Fibroblast of the aortic adventitia (primary cell): ENCODE data around the gene UQCC5. TPM values are rescaled to one million over a fixed set of nuclear protein-coding genes. Genes with fewer than 3 reads are reported as not detected.

Source experiments
- DNase-seq: peaks from one replicate; pipeline ENCODE4 v3.0.0-alpha.2; 2010; ENCODE audit warnings: low read depth
- H3K4me3 ChIP-seq: 2 replicates; pipeline ENCODE4 v1.5.1; 2011; ENCODE audit warnings: low read depth, mild to moderate bottlenecking, control low read depth, low read length, moderate library complexity
- CTCF ChIP-seq: IDR thresholded peaks from 2 replicates; pipeline ENCODE4 v1.5.1; 2011; ENCODE audit warnings: mild to moderate bottlenecking, low read length, control low read depth, inconsistent platforms; ENCODE audit not compliant: insufficient read depth
- total RNA-seq: library from RNA; depleted of rRNA; stranded (reverse); fragments of >200 nt; gene quantifications from 2 replicates; pipeline ENCODE4 v1.2.3, GENCODE V29; 2012; ENCODE audit warnings: low replicate concordance

The UQCC5 gene
- total RNA-seq, 1 donor: 7.7 TPM

- DNase-seq: no peak
- TF ChIP-seq CTCF: no peak
- peak overlapping the region; percentile 70 for H3K4me3 ChIP-seq
These were observed 788 bp downstream of the UQCC5 start for GRCh38 chr3:52537165-52537620.

GRCh38 chr3:52537726-52538421 lies 1.5 kb downstream of the UQCC5 start:
- no peak for DNase-seq
- peak overlapping the region; percentile 70 for H3K4me3 ChIP-seq
- no peak for TF ChIP-seq CTCF

- no peak for DNase-seq
- no peak overlapping the region for H3K4me3 ChIP-seq
- no peak for TF ChIP-seq CTCF
These were observed 2.7 kb downstream of the UQCC5 start for GRCh38 chr3:52539010-52539653.

- no peak for TF ChIP-seq CTCF
- DNase-seq: no peak
- no peak overlapping the region for H3K4me3 ChIP-seq
These were observed 4.6 kb downstream of the UQCC5 start for GRCh38 chr3:52541050-52541449.

GRCh38 chr3:52544937-52545336 lies 8.5 kb downstream of the UQCC5 start:
- no peak for TF ChIP-seq CTCF
- H3K4me3 ChIP-seq: no peak overlapping the region
- no peak for DNase-seq

- no peak overlapping the region for H3K4me3 ChIP-seq
- no peak for TF ChIP-seq CTCF
- peak; percentile 31 for DNase-seq
These were observed 9.9 kb downstream of the UQCC5 start for GRCh38 chr3:52546111-52546901.
